NCI-H1436 treated with DMSO at 0.1 percent for 48 hours (cell line): ENCODE results near the gene DIRAS3.
"Not testable (repeated sequence)": the region's sequence is repeated elsewhere in the genome, so short reads cannot be mapped to it uniquely, and the experiment has no call there.

Experiments used
- DNase-seq: peaks from one replicate; lab custom pipeline; 2025; lab: John Stamatoyannopoulos, UW

Gene DIRAS3, protein sequence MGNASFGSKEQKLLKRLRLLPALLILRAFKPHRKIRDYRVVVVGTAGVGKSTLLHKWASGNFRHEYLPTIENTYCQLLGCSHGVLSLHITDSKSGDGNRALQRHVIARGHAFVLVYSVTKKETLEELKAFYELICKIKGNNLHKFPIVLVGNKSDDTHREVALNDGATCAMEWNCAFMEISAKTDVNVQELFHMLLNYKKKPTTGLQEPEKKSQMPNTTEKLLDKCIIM

DNA sequence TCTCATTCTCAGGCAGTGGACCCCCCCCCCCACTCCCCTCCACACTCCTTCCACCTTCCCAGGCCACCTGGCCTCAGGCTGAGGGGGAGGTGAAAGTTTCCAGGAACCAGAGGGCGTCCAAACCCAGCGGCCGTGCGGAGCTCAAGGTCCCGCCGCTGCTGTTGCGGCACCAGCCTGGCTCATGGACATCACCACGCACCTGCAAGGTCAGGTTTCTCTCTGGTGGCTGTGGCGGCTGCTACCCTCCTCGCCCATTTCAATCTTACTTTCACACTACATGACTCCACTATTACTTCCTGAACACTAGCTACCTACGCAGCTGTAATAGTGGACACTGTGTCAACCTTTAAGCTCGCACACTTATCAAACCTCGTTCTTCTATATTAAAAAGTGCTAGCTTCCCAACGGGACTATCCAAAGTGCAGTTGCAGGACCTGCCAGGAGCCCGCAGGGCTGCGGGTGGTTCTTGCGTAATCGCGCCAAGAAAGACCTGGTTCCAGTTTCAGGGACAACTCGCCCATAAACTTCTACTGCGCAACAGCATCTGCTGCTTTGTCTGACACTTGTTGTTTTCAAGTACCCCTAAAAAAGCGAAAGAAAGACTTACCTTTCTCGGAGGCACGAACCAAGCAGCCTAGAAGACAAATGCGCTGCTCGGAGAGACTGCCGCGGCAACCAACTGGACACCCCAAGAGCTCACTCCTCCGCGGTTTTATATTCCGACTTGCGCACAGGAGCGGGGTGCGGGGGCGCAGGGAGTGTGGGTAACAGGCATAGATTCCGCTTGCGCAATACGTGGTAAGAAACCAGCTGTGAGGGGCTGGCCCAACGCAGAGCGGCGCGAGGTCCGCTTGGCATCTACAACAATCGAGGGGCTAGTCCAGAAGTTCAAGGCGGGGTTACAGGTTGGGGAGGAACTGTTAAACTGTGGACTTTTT is at the start of gene DIRAS3:
Gene DIRAS3 (minus strand): TSS at position 687 of the 938 bp plus-strand sequence. CDS start 3,330 bp downstream, outside the sequence.
- no peak for DNase-seq

DNA sequence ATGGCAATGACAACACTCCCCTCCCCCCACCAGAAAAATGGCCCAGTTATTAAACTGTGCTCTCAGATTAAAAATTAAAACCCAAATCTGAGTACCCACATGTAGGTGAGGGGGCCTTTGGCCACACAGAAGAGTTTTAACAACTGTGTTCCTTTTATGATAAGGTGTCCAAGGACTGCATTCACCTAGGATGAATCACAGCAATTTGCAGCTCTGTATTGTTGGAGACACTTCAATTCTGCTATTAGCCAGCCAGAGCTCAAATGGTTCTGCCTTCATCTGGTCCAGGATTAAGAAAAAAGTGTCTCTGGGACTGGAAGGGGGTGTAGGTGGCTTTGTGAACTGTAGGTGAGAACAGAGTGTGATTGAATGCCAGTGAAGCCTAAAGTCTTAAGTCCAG is 43.3 kb upstream of the DIRAS3 start:
- DNase-seq, result no peak

DNA sequence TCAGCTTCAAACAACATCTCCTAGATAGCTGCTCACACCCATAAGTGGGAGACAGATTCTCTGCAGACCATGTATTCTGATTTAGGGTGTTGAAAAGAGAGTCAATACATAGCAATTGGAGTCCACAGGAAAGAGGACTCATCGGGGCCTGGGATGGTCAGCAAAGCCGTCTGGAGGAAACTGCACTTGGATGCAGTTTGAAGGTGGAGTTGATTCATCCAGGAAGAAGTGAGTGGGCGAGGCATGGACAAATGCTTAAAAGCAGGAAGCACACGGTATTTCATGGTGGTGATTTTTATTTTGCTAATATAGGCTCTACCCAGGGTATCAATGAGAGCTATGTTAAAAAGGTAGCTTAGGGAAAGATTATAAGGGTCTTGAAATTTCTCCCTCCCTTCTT is 36.8 kb upstream of the DIRAS3 start:
- DNase-seq, result no peak

DNA sequence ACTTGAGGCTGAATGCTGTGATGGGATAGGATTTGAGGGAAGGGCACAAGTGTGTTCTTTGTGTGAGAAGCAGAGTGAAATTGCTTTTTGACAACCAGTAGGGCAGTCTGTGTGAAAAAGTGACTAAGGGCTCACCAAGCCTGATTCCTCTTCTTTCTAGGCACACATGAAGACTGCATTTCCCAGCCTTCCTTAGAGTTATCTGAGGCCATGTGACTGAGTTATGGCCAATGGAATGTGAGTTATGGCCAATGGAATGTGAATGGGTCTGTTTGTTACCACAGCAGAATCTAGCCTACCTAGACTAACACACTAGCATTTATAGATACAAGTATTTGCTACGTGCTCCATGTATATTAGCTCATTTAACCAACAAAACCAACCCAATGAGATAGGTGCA is 35.3 kb upstream of the DIRAS3 start:
- no peak for DNase-seq

DNA sequence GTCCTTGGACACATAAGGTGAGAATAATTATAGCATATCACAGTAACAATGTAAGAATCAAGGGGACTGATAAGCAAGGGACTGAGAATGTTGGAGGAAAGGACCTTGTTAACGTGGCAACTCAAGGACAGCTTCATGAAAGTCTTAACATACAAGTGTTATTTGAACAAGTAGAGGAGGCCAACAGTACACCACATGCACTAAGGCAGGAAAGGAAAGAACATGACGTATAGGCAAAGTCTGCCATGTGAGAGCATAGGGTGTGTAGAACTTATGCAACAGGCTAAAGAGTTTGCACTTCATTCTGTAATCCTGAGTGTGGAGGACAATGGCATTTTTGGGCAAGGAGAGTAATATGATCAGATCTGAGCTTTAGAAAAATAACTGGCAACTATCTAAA is 33.3 kb upstream of the DIRAS3 start:
- DNase-seq, result no peak

DNA sequence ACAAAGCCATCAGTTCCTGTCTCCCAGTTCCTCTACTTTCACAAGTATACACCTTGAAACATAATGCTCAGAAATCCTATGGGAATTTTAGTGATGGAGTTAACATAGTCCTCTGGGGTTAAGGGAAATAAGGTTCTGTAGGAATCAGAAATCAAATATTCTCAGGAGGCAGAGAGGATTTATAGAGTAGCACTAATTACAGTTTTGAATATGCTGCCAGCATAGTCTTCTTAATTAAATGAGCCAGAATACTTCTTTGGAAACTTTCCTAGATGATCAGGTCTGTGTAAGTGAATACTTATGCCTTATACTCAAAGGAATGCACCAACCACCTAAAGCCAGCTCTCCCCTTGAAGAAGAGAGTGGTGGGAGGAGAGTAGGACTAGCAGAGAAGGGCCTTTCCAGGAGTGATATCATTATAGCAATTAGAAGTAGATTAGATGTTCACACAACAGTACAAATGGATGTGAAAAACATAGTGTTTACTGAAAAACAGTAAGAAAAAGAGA is 31.4 kb upstream of the DIRAS3 start:
- no peak for DNase-seq

DNA sequence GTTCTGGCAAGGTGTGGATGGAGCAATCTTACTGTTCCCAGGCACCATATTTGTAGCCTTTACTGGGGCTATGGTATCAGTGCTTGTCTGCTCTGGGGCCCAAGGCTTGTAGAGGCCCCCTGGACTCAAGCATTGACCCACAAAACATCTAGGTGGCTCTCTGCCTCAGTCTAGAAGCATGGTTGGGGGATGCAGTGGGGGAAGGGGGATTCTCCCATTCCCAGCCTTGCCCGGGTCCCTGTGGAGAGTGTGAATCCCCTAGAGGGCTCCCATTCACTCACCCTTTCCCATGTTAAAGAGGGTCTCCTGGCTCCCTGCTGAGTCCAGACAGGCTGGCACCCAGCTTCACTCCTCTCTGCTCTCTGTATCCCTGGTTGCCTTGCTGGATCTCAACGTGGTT is 28.2 kb upstream of the DIRAS3 start:
- no peak for DNase-seq

DNA sequence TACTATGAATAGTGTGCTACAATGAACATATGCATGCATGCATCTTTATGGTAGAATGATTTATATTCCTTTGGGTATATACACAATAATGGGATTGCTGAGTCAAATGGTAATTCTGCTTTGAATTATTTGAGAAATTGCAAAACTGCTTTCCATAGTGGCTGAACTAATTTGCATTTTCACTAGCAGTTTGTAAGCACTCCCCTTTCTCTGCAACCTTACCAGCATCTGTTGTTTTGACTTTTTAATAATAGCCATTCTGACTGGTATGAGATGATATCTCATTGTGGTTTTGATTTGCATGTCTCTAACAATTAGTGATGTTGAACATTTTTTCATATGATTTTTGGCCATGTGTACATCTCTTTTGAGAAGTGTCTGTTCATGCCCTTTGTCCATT is 24.0 kb upstream of the DIRAS3 start:
- no peak for DNase-seq

DNA sequence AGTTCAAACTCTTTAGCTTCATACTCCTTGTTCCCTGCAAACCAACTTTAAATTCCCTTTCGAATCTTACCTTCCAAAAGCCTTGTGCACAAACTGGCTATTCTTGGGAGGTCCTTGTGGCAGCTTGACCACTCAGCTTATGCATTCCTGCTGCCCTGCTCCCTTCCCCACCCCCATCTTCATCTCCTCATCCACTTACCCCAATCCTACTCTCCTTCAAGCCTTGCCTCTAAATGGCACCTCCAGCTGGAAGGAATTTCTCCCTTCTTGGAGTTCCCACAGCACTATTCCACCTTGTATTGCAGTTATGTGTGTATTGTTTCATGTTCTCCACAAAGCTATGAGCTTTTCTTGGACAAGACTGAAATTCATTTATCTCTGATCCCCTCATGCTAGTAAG is 15.3 kb upstream of the DIRAS3 start:
- DNase-seq, result no peak

DNA sequence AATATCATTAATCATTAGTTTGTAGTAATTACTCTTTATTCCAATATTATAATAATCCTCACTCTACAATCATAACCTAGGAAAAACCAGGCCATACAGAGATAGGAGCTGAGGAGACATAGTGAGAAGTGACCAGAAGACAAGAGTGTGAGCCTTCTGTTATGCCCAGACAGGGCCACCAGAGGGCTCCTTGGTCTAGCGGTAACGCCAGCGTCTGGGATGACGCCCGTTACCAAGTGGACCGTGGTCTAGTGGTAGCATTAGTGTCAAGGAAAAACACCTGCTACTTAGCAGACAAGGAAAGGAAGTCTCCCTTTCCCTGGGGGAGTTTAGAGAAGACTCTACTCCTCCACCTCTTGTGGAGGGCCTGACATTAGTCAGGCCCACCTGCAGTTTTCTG is 7.6 kb upstream of the DIRAS3 start:
- DNase-seq, result not testable (repeated sequence)

DNA sequence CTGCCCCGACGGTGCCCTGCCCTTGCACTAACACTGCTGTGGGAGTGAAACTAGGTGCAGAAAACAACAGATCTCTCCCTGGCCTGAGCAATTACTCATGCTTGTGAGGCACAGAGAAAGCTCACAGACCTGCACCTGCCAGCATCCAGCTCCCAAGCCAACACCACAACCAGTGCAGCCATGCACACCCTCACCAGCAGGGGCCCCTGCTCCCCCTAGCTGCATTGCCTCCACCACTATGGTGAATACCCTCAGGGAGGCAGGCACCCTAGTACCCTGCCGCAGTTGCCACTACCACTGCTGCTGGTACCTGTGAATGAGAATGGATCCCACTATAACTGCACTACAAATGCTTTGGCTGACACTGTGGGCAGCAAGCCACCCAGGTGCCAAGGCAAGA is 7.1 kb upstream of the DIRAS3 start:
- DNase-seq, result no peak

DNA sequence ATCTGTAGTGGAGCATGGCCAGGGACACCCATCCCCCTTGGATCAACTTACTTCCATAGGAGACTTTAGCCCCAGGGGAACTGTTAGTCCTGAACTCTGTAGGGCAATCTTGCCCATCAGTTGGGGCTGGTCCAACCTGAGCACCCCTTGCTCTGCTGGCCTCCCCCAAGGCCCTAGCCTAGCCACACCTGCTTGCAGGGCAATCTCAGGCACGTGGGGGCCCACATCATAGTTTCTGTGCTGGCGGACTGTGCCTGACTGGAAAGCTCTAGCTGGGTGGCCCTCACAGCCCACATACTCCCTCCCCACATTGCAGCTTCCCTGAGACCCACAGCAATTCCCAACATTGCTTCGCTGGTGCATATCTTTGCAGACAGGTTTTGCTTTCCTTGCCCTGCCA is 6.6 kb upstream of the DIRAS3 start:
- DNase-seq, result no peak

DNA sequence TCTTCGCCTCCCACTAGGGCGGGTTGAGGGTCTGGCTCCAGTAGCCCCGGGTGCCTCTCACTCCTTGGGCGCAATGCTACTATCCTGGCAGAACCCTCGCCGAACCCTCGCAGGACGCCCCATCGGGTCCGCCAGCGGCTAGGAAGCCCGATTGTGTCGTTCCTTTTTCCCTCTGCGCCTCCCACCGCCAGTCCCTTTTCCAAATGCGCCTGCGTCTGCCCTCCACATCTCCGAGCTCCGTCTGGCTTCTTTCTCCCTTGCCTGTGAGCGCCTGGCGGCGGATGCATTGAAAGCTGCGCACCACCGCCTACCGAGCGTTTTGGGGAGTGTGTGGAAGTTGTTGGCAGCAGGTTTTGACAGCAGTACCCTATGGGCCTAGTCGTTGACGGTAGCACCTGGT is 1.0 kb upstream of the DIRAS3 start:
- no peak for DNase-seq

DNA sequence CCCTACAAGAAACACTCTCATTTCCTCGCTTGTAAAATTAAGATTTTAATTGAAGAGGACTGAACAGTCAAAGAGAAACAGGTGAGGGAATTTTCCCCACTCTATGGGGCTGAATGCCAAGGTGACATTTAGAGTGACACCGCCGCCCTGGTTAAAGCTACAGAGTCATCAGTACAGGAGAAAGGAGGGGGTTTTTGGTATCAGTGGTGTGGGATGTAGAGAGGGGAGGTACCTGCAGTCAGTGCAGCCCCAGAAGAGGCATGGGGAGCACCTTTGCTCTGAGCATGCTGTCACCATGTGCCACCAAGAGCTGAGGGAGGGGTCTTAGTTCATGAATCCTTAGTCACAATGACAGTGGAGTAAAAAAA is 2.8 kb downstream of the DIRAS3 start:
- no peak for DNase-seq

DNA sequence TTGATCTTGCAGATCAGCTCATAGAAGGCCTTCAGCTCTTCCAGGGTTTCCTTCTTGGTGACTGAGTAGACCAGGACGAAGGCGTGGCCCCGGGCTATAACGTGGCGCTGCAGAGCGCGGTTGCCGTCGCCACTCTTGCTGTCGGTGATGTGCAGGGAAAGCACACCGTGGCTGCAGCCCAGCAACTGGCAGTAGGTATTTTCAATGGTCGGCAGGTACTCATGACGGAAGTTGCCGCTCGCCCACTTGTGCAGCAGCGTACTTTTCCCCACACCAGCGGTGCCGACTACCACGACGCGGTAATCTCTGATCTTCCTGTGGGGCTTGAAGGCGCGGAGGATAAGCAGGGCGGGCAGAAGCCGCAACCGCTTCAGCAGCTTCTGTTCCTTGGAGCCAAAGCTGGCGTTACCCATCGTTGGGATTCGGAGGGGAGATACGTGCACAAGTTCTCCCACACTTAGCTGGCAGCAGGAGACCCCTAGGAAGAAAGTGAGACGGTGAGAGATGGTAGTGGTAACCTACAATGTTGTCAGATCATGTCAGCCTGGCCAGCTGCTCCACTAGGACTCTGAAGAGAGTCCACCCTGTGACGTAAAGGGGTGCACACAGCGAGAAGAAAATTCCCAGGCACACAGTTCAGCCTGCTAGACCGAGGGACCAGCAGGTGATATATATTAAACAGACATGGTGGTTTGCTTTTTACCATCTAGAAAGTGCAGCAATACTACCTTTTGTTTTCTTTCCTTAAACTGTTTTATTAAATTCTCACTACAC is 3.4 kb downstream of the DIRAS3 start:
- no peak for DNase-seq

DNA sequence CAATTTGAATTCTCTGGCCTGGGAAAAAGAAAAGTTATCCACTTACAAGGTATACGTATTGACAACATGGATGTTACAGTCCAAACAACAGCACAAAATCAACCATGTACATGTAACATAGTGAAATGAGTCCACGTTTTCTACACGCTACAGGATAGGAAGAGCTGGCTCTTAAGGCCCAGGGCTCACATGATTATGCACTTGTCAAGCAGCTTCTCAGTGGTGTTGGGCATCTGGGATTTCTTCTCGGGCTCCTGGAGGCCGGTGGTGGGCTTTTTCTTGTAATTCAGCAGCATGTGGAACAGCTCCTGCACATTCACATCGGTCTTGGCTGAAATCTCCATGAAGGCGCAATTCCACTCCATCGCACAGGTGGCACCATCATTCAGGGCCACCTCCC is 4.0 kb downstream of the DIRAS3 start:
- DNase-seq, result no peak

DNA sequence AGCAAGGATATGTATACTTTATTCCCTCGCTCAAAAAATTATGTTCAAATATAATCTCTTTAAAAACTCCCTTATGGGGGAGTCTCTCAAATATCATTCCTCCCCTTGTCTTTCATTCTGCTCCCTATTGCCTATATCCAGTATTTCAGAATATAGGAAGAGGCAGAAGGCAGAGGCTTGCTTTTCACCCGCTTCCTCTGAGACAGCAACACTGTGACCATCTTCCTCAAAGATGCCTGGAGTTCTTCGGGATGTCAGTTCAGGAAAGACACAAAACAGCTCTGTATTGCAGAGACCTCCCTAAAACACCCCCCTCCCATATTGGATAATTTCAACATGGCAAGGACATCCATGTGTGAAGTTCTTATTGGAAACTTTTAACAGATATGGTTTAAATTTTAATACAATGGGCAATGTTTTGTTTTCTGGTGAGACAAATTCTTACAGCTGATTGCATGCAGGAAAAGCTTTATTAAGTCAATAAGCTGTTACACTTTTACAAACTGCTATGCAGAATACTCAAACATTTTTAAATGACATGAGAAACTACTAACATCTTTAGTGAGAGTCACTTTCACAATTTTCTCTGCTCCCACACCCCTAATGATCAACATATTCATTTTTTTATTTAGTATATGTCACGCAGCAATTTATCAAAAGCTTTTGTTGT is 4.8 kb downstream of the DIRAS3 start:
- no peak for DNase-seq

DNA sequence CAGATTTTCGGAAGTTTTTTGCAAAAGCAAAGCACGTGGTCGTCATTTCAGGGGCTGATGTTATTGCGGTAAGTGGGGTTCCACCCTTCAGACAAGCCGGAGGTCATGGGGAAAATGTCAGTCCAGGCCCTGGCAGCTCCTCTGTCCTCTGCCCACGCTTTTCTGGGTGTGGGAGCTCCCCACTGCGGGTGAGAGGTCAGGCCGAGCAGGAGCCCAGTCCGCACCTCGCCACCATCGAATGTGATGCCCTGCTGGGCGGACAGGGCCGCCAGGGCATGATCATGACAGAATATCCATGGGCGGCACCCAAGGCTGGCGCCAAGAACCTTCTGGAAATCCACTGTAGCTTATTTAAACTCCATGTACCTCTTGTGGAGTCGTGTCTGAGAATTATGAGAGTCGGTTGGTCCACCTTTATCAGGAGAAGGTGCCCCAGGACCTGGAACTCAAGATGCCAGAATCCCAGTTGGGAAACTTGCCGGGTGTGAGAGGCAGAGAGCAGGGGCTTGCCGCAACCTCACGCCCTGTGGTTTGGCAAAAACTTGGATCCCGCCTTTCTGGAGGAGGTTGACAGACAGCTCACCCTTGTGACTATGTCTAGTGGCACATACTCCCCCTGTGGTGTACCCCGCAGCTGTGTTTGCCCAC is 6.9 kb downstream of the DIRAS3 start:
- DNase-seq, result no peak

DNA sequence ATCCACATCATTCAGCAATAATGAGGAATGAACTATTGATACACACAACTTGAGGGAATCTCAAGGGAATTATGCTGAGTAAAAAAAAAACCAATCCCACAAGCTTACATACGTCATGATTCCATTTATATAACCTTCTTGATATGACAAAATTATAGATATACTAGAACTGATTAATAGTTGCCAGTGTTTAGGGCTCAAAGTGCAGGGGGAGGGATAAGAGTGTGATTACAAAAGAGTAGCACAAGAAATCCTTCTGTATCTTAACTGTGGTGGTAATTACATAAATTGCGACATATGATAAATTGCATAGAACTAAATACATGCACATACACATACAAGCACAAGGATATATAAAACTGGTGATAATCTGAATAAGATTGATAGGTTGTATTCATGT is 13.5 kb downstream of the DIRAS3 start:
- DNase-seq, result no peak

DNA sequence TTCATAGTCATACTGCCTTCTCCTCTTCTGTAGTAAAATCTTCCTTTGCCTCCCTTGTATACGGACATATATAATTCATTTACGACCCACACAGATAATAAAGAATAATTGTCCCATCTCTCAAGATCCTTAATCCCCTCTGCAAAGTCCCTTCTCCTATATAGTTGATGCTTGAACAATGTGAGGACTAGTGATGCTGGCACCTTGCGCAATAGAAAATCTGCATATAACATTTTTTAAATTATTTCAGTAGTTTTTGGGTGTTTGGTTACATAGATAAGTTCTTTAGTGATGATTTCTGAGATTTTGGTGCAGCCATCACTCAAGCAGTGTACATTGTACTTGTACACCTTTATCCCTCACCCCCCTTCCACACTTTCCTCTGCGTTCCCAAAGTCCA is 21.0 kb downstream of the DIRAS3 start:
- DNase-seq, result no peak

DNA sequence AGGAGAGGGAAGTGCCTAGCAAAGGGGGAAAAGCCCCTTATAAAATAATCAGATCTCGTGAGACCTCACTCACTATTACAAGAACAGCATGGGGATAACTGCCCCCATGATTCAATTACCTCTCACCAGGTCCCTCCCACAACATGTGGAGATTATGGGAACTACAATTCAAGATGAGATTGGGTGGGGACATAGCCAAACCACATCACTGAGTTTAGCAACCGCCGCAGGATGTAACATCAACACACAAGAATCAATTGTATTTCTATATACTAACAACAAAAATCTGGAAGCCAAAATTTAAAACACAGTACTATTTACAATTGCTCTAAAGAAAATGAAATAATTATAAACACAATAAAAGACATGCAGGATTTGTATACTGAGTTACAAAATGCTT is 21.9 kb downstream of the DIRAS3 start:
- DNase-seq, result no peak
